NT2/D1 (cell line): ENCODE data around the gene ANKRD13D.

Source experiments
- DNase-seq: peaks from one replicate; pipeline ENCODE4 v3.0.0-alpha.2; 2011; ENCODE audit warnings: low read depth, low spot score
- H3K27me3 ChIP-seq: 2 replicates; pipeline ENCODE4 v1.6.0; 2011; ENCODE audit warnings: mild to moderate bottlenecking; ENCODE audit not compliant: insufficient read length, insufficient read depth
- H3K36me3 ChIP-seq: 2 replicates; pipeline ENCODE4 v1.6.1; 2011; ENCODE audit warnings: mild to moderate bottlenecking, low read length, mixed read lengths; ENCODE audit not compliant: insufficient read depth, insufficient read length
- H3K4me1 ChIP-seq: 2 replicates; pipeline ENCODE4 v1.5.1; 2011; ENCODE audit not compliant: insufficient read depth, insufficient read length
- H3K4me3 ChIP-seq: 2 replicates; pipeline ENCODE4 v1.5.1; 2011; ENCODE audit warnings: low read depth; ENCODE audit not compliant: insufficient read length
- H3K9ac ChIP-seq: 2 replicates; pipeline ENCODE4 v1.6.0; 2011; ENCODE audit warnings: low read depth; ENCODE audit not compliant: insufficient read length
- H3K9me3 ChIP-seq: 2 replicates; pipeline ENCODE4 v1.5.1; 2011; ENCODE audit warnings: mild to moderate bottlenecking, low read length; ENCODE audit not compliant: insufficient read depth
- SUZ12 ChIP-seq: IDR thresholded peaks from 2 replicates; pipeline ENCODE4 v1.6.1; 2011; ENCODE audit not compliant: insufficient read length, insufficient read depth; ENCODE audit errors: extremely low read depth
- YY1 ChIP-seq: IDR thresholded peaks from 2 replicates; pipeline ENCODE4 v1.6.1; 2011; ENCODE audit not compliant: insufficient read length, insufficient read depth
- ZNF274 ChIP-seq: IDR thresholded peaks from 2 replicates; pipeline ENCODE4 v1.6.1; 2011; ENCODE audit warnings: mild to moderate bottlenecking, low read depth, low read length

Gene ANKRD13D

DNA sequence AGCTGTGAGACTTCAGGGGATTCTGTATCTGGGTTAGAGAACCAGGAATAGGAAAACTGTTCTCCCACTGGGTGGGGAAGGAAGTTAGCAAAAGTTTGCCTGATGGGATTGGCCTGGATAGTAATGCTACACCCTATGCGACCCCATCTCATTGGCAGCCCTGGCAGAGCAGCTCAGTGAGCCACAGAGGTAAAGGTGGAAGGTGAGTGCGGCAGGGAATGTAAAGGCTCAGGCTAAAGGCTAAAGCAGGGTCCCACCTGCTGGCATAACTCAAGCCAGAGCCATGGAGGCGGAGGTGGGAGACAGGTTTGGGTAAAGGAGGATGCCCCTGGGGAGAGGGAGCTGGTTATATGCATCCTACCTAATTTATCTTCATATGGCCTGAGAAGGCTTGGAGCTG is 32.9 kb downstream of the ANKRD13D start:
- DNase-seq = no peak
- Histone ChIP-seq H3K9me3 (no peaks in the 10 kb centered on the region), H3K36me3 (peaks cover 3% of the 10 kb centered on the region), H3K4me1 (no peaks in the 10 kb centered on the region), H3K9ac (no peak overlapping the region), H3K27me3 (peaks cover 36% of the 10 kb centered on the region), H3K4me3 (no peak overlapping the region)
- TF ChIP-seq SUZ12 (no peak), ZNF274 (no peak), YY1 (no peak)

DNA sequence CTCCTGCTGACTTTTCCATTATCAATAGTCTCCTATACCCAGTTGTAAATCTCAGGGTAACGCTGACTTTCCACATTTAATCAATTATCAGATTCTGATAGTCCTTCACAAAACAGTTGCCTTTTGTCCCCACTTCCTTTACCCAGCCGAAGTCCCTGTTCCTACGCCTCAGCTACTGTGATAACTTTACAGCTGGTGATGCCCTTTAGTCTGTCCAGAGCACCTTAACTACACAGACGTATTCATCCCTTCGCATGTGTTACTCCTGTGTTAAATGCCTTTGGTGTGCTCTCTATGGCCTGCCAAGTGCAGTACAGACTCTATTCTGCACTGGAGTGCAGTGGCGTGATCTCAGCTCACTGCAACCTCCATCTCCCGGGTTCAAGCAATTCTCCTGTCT is 34.4 kb downstream of the ANKRD13D start:
- no peak for TF ChIP-seq SUZ12
- TF ChIP-seq YY1 = no peak
- no peak for TF ChIP-seq ZNF274
- Histone ChIP-seq H3K4me3 (no peak overlapping the region), H3K4me1 (no peaks in the 10 kb centered on the region), H3K27me3 (peaks cover 28% of the 10 kb centered on the region), H3K9ac (no peak overlapping the region), H3K9me3 (no peaks in the 10 kb centered on the region), H3K36me3 (peaks cover 3% of the 10 kb centered on the region)
- DNase-seq = no peak

DNA sequence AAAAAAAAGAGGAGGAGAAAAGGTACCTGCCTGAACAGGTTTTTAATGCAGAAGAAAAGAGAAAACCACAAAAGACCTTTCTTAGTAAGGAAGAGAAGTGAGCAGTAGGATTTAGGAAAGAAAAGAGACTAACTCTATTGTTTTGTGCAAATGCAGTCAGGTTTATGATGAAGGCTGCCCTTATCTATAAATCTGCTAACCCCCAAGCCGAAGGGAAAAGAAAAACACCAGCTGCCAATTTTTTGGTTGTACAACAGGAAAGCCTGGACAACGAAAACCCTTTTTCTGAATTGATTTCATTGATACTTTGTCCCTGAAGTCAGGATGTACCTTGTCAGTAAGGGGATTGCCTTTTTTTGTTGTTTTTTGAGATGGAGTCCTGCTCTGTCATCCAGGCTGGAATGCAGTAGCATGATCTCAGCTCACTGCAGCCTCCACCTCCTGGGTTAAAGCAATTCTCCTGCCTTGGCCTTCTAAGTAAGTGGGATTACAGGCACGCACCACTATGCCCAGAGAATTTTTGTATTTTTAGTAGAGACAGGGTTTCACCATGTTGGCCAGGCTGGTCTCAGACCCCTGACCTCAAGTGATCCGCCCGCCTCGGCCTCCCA is 43.1 kb downstream of the ANKRD13D start:
- no peak for DNase-seq
- Histone ChIP-seq H3K4me3 (no peak overlapping the region), H3K9ac (no peak overlapping the region), H3K27me3 (no peaks in the 10 kb centered on the region), H3K4me1 (peaks cover 2% of the 10 kb centered on the region), H3K9me3 (no peaks in the 10 kb centered on the region), H3K36me3 (no peaks in the 10 kb centered on the region)
- no peak for TF ChIP-seq SUZ12
- no peak for TF ChIP-seq ZNF274
- no peak for TF ChIP-seq YY1

DNA sequence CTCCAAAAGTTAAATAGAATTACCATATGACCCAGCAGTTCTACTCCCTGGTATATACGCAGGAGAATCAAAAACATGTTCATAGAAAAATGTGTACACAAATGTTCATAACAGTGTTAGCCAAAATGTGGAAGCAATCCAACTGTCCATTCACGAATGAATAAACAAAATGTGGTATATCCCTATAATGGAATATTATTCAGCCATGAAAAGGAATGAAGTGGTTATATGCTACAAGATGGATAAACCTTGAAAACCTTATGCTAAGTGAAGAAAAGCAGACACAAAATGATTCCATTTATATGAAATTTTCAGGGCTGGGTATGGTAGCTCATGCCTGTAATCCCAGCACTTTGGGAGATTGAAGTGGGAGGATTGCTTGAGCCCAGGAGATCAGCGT is 48.2 kb downstream of the ANKRD13D start:
- TF ChIP-seq YY1 (no peak), ZNF274 (no peak), SUZ12 (no peak)
- Histone ChIP-seq H3K4me1 (no peaks in the 10 kb centered on the region), H3K27me3 (no peaks in the 10 kb centered on the region), H3K4me3 (no peak overlapping the region), H3K9me3 (no peaks in the 10 kb centered on the region), H3K36me3 (no peaks in the 10 kb centered on the region), H3K9ac (no peak overlapping the region)
- no peak for DNase-seq

DNA sequence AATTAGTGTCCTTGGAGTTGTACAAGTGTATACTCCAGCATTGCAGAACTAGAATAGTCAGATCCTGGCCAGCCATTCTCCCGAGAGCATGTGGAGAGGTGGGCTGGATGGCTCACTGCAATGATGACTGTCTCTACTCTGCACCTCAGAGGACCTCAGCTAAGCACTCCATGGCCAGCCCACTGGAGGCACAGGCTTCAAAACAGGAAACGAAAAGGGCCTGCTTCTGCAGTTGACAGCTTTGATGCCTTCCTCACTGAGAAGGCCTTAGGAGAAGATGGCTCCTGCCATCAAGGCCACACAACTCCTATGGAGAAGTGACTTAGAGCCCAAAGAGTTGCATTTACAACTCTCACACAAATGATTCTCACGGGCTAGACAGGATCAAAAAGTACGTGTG is 55.2 kb downstream of the ANKRD13D start:
- TF ChIP-seq YY1 (no peak), ZNF274 (no peak)

DNA sequence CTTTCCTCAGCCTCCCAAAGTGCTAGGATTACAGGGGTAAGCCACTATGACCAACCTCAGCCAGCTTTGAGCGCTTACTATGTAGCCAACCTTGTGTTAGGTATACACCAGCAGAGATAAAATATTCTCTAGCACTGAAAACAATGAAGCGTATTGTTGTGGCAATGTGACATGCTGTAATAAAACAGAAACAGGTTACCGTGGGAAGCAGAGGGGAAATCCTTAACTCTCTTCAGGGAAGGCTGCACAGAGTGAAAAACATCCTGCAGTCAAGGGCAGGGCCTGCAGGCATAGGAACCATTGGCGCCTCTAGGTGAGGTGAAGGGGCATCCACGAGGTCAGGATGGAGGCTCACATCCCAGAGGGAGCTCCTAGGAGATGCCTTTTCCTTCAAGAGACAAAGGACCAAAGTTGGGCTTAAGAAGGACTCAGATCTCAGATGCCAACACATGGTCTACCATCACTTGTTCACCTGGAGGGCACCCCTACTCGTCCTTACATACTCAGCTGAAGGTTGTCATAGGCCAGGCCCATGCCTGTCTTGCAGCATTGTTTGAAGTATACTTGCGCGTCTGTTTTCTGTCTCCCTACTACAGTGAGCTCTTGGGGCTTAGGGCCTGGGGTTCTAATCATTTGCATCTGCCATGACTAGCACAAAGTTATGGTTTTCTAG is 56.3 kb downstream of the ANKRD13D start:
- Histone ChIP-seq H3K4me3 (no peak overlapping the region), H3K27me3 (no peaks in the 10 kb centered on the region), H3K4me1 (peaks cover 3% of the 10 kb centered on the region), H3K9me3 (no peaks in the 10 kb centered on the region), H3K9ac (no peak overlapping the region), H3K36me3 (no peaks in the 10 kb centered on the region)
- TF ChIP-seq YY1 (no peak), SUZ12 (no peak), ZNF274 (no peak)
- no peak for DNase-seq

More for the DNA sequence above, 55.2 kb downstream of the ANKRD13D start:
- no peak for DNase-seq
- Histone ChIP-seq H3K4me1 (peaks cover 3% of the 10 kb centered on the region), H3K27me3 (no peaks in the 10 kb centered on the region), H3K9ac (no peak overlapping the region), H3K36me3 (no peaks in the 10 kb centered on the region), H3K4me3 (no peak overlapping the region), H3K9me3 (no peaks in the 10 kb centered on the region)

DNA sequence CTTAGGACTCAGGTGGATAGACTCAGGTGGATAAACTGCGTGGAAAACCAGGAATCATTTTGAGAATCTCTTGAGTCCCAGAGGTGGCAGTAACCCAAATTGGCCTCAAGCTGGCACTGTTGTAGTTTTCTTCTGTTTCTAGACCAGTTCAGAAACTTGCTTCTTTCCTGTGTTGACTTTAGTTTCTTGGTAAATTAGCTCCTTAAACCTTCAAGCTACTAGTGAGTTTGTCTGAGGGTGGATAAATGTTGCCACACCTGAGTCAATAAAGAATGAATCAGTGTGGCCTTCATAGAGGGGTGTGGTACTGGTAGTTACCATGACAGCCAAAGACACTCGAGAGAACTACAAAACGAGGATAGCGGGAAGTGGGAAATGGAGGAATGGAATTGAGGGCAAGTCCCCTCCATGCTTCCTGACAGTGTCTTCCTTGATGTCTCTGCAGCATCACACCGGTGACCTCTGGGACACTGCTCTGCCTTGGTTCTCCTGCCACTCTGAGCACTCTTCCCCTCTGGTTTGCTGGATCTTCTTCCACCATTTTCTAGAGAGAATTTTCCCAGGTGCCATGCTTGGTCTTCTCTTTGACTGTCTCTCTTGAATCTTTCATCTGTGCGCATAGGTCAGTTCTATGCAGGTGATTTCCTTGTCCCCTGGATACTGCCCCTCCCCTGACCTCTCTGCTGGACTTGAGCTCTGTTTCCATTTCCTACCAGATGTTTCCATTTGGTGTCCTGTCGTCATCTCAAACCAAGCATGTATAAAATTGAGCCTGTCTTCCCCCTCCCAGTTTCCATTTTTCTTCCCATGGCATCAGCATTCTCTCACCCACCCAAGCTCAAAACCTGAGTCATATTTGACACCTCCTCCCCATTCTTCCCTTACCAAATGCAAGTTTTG is 57.1 kb downstream of the ANKRD13D start:
- no peaks in the 10 kb centered on the region for H3K27me3 ChIP-seq
- no peaks in the 10 kb centered on the region for H3K36me3 ChIP-seq
- no peak overlapping the region for H3K9ac ChIP-seq
- H3K9me3 ChIP-seq = no peaks in the 10 kb centered on the region
- H3K4me3 ChIP-seq = no peak overlapping the region
- peaks cover 3% of the 10 kb centered on the region for H3K4me1 ChIP-seq
- no peak for DNase-seq
- TF ChIP-seq YY1 (no peak), ZNF274 (no peak), SUZ12 (no peak)
